ENCODE data around the gene HDAC4.

The HDAC4 gene

GRCh38 chr2:239231231-239232194 lies 169.3 kb downstream of the HDAC4 start:
- TF ChIP-seq TAF1 (IDR thresholded peaks at IDR 0.05; ENCODE audit: low read depth): no peak
- TF ChIP-seq CEBPB (IDR thresholded peaks at IDR 0.05): no peak
- no peak for TF ChIP-seq TEAD4 (IDR thresholded peaks at IDR 0.05)
- TF ChIP-seq REST (IDR thresholded peaks at IDR 0.05; ENCODE audit: low read depth): no peak
- no peak for TF ChIP-seq TCF12 (IDR thresholded peaks at IDR 0.05; ENCODE audit: low read depth)
- no peak for TF ChIP-seq CREB1 (IDR thresholded peaks at IDR 0.05; ENCODE audit: low read depth)
- no peak for TF ChIP-seq NFIC (IDR thresholded peaks at IDR 0.05)
- no peak for TF ChIP-seq USF1 (IDR thresholded peaks at IDR 0.05)
- no peak for TF ChIP-seq EP300 (IDR thresholded peaks at IDR 0.05; ENCODE audit: borderline replicate concordance)

- TF ChIP-seq TEAD4 (IDR thresholded peaks at IDR 0.05) (no peak), MAX (IDR thresholded peaks at IDR 0.05) (no peak), FOXM1 (IDR thresholded peaks at IDR 0.05; ENCODE audit: borderline replicate concordance, low read depth) (no peak), TAF1 (IDR thresholded peaks at IDR 0.05; ENCODE audit: low read depth) (no peak), EP300 (IDR thresholded peaks at IDR 0.05; ENCODE audit: borderline replicate concordance) (no peak), CEBPB (IDR thresholded peaks at IDR 0.05) (no peak), EGR1 (IDR thresholded peaks at IDR 0.05) (no peak), RAD21 (IDR thresholded peaks at IDR 0.05; ENCODE audit: low read depth) (no peak), USF1 (IDR thresholded peaks at IDR 0.05) (no peak), CREB1 (IDR thresholded peaks at IDR 0.05; ENCODE audit: low read depth) (no peak), YY1 (IDR thresholded peaks at IDR 0.05; ENCODE audit: low read depth) (no peak), ZBTB7A (IDR thresholded peaks at IDR 0.05; ENCODE audit: low read depth) (no peak), NFIC (IDR thresholded peaks at IDR 0.05) (no peak), TCF12 (IDR thresholded peaks at IDR 0.05; ENCODE audit: low read depth) (no peak), REST (IDR thresholded peaks at IDR 0.05; ENCODE audit: low read depth) (no peak)
Measured at GRCh38 chr2:239230318-239231052, 170.3 kb downstream of the HDAC4 start.

- TF ChIP-seq CEBPB (IDR thresholded peaks at IDR 0.05) (no peak), YY1 (IDR thresholded peaks at IDR 0.05; ENCODE audit: low read depth) (no peak), RAD21 (IDR thresholded peaks at IDR 0.05; ENCODE audit: low read depth) (no peak), ZBTB7A (IDR thresholded peaks at IDR 0.05; ENCODE audit: low read depth) (no peak), USF1 (IDR thresholded peaks at IDR 0.05) (no peak), FOXM1 (IDR thresholded peaks at IDR 0.05; ENCODE audit: borderline replicate concordance, low read depth) (no peak), TEAD4 (IDR thresholded peaks at IDR 0.05) (no peak), EP300 (IDR thresholded peaks at IDR 0.05; ENCODE audit: borderline replicate concordance) (no peak), REST (IDR thresholded peaks at IDR 0.05; ENCODE audit: low read depth) (no peak), TCF12 (IDR thresholded peaks at IDR 0.05; ENCODE audit: low read depth) (no peak), MAX (IDR thresholded peaks at IDR 0.05) (no peak), NFIC (IDR thresholded peaks at IDR 0.05) (no peak), EGR1 (IDR thresholded peaks at IDR 0.05) (no peak), TAF1 (IDR thresholded peaks at IDR 0.05; ENCODE audit: low read depth) (no peak), CREB1 (IDR thresholded peaks at IDR 0.05; ENCODE audit: low read depth) (no peak)
Measured at GRCh38 chr2:239229545-239230279, 171.1 kb downstream of the HDAC4 start.

Measured in Ishikawa (cell line).